HUES64 (cell line): ENCODE measurements around the gene SMAP2.

Experiments used
- H3K27ac ChIP-seq: 2 replicates; pipeline ENCODE4 v1.7.0; 2013; ENCODE audit warnings: low read depth, low read length, inconsistent platforms
- H3K27me3 ChIP-seq: 2 replicates; pipeline ENCODE4 v1.6.1; 2013; ENCODE audit warnings: mild to moderate bottlenecking, low read length; ENCODE audit not compliant: insufficient read depth
- H3K36me3 ChIP-seq: 2 replicates; pipeline ENCODE4 v1.6.1; 2013; ENCODE audit warnings: mild to moderate bottlenecking, low read length; ENCODE audit not compliant: insufficient read depth
- H3K4me1 ChIP-seq: 2 replicates; pipeline ENCODE4 v1.6.1; 2013; ENCODE audit warnings: mild to moderate bottlenecking, low read length, moderate library complexity; ENCODE audit not compliant: insufficient read depth
- H3K4me3 ChIP-seq: 2 replicates; pipeline ENCODE4 v1.5.1; 2013; ENCODE audit warnings: mild to moderate bottlenecking, low read length, moderate library complexity
- H3K9ac ChIP-seq: 2 replicates; pipeline ENCODE4 v1.6.1; 2013; ENCODE audit warnings: mild to moderate bottlenecking, low read depth, low read length
- H3K9me3 ChIP-seq: 2 replicates; pipeline ENCODE4 v1.6.1; 2013; ENCODE audit warnings: low read depth, low read length; ENCODE audit not compliant: insufficient read depth
- WGBS: fragments of 150-250, 120-280 bp; methylation state at CpG from one replicate; pipeline ENCODE4 v1.1.7; 2013; ENCODE audit warnings: missing lambda C conversion rate; 5-methylcytosine and 5-hydroxymethylcytosine counted together

SMAP2 gene

DNA sequence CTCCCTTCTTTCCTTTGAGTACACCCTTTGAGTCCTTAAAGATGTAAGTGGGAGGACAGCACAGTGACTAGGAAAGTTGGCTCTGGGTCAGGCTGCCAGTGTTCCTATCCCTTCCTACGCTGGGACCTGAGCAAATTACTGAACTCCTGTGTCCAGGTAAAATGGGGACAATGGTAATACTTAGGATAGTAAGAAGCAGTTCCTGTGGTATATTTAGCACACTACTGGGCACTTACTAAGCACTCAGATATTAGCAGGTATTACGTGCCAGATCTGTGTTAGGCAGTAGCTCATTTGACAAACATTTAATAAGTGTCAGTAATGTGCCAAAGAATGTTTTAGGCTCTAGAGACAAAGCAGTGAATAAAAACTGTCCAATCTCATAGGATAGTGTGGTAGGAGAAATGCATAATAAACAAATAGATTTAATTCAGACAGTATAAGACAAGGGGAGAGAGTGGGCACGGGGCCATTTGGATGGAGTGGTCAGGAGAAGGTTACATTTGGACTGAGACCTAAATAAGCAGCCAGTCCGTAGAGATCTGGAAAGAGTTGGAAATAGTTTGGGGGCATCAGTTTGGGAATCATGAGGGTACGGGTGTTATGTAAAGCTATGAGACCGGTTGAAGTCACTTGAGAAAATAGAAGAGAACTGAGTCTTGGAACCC lies 50.6 kb downstream of the SMAP2 start:
- Histone ChIP-seq H3K36me3 (no peaks in the 10 kb centered on the region), H3K4me1 (peaks cover 4% of the 10 kb centered on the region; the same call in 1 of the 2 replicates), H3K27me3 (no peaks in the 10 kb centered on the region), H3K9me3 (no peaks in the 10 kb centered on the region), H3K9ac (no peak overlapping the region), H3K27ac (no peak overlapping the region), H3K4me3 (no peak overlapping the region)
- WGBS = 93% methylated on average over 6 of the region's 6 CpGs

DNA sequence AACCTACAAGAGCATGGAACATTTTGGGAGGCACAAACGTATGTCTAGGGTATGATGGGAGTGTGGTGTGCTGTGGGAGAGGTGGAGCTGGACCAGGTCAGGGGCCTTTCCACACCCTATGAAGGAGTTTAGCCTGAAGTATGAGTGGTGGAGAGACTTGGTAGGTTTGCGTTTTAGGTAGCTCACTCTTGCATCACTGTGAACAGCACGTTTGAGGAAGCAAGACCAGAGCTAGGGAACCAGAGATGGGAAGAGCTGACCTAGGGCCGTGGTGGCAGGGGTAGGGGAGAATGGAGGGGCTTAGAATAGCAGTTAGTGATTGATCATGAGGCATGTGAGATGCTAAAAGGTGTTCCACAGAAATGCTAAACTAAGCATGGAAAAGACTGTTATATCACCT lies 51.7 kb downstream of the SMAP2 start:
- Histone ChIP-seq H3K27ac (no peak overlapping the region), H3K9ac (no peak overlapping the region), H3K4me1 (peaks cover 4% of the 10 kb centered on the region; the same call in 1 of the 2 replicates), H3K36me3 (no peaks in the 10 kb centered on the region), H3K9me3 (no peaks in the 10 kb centered on the region), H3K4me3 (no peak overlapping the region), H3K27me3 (no peaks in the 10 kb centered on the region)
- WGBS = 80% methylated on average over 4 of the region's 4 CpGs

DNA sequence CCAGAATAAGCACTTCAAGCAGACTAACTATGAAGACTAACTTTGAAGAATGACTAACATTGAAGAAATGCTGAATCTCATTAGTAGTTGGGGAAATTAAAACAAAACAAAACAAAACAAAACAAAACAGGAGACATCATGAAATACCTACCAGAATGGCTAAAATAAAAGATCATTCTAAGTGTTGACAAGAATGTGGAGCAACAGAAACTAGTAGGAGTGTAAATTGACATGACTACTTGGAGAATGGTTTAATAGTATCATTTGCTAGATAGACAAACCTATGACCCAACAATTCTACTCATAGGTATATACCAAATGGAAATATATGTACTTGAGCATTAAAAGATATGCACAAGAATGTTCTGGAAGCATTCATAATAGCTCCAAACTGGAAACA lies 57.9 kb downstream of the SMAP2 start:
- Histone ChIP-seq H3K9ac (no peak overlapping the region), H3K9me3 (no peaks in the 10 kb centered on the region), H3K36me3 (no peaks in the 10 kb centered on the region), H3K27ac (no peak overlapping the region), H3K27me3 (no peaks in the 10 kb centered on the region), H3K4me3 (no peak overlapping the region), H3K4me1 (no peaks in the 10 kb centered on the region)

DNA sequence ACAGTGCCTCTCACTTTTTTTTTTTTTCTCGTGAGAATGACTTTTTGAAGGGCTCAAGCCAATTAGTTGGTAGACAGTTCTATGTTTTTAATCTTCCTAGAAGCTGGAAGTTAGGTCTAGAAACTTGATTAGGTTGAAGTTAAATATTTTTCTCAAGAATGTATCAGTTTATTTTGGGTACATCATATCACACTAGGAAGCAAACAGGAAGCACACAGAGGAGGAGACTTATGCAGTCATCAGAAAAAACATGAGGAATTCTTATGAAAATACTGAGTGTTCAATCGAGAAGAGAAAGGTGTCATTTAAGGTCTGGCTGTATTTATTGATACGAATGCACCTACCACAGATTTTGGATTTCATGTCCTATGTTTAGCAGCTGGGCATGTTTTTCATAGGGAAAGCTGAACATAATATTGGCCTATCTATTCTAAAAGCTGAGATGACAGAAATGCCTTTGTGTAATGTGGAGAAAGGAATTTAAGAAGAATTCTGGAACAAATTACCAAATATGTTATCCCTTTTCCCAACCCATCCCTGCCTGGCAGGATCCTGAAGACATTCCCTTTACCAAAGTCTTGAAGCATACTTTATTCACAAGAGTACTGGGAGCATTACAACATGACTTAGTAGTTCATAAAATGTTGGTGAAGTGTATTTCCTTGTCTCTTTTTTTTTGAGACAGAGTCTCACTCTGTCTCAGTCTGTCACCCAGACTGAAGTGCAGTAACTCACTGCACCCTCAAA lies 59.3 kb downstream of the SMAP2 start:
- Histone ChIP-seq H3K4me1 (no peaks in the 10 kb centered on the region), H3K36me3 (no peaks in the 10 kb centered on the region), H3K9ac (no peak overlapping the region), H3K4me3 (no peak overlapping the region), H3K9me3 (no peaks in the 10 kb centered on the region), H3K27me3 (no peaks in the 10 kb centered on the region), H3K27ac (no peak overlapping the region)
- WGBS = 97% methylated on average over 3 of the region's 3 CpGs

DNA sequence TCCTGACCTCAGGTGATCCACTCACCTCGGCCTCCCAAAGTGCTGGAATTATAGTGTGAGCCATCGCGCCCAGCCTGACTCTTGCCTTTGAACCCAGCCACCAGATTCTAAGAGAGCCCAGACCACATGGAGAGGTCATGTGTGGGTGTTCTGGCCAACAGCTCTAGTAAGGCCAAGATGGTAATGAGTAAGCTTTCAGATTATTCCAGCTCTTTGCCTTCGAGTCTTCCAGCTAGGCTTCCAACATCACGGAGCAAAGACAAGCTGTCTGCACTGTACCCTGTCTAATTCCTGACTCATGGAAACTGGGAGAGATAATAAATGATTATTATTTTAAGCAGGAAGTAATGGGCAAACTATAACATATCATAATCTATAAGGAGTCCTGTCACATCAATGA lies 61.9 kb downstream of the SMAP2 start:
- H3K4me1 ChIP-seq = no peaks in the 10 kb centered on the region
- no peaks in the 10 kb centered on the region for H3K27me3 ChIP-seq
- H3K36me3 ChIP-seq = no peaks in the 10 kb centered on the region
- H3K9me3 ChIP-seq = no peaks in the 10 kb centered on the region
- H3K9ac ChIP-seq = no peak overlapping the region
- WGBS = 94% methylated on average over 5 of the region's 5 CpGs
- no peak overlapping the region for H3K4me3 ChIP-seq
- H3K27ac ChIP-seq = no peak overlapping the region

DNA sequence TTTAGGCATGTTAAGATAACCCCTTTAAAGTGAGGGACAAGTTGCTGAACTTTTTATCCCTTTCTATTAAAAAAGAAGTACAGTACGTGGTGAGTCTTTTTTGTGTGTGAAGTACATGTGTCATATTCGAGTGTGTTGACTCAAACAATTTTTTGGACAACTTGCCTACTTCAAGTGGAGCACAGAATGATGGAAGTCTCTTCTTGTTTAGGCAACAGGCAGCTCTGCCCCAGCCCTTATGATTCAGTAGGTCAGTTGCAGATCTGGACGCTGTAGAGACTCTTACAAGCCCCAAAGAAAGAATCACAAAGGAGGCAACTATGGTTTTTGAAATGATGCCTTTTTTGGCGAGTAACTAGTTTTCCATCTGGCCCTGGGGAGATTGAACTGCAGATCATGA lies 62.3 kb downstream of the SMAP2 start:
- no peaks in the 10 kb centered on the region for H3K36me3 ChIP-seq
- H3K9ac ChIP-seq = no peak overlapping the region
- no peak overlapping the region for H3K4me3 ChIP-seq
- no peaks in the 10 kb centered on the region for H3K9me3 ChIP-seq
- WGBS = 89% methylated on average over 4 of the region's 4 CpGs
- H3K4me1 ChIP-seq = no peaks in the 10 kb centered on the region
- H3K27me3 ChIP-seq = no peaks in the 10 kb centered on the region
- no peak overlapping the region for H3K27ac ChIP-seq

DNA sequence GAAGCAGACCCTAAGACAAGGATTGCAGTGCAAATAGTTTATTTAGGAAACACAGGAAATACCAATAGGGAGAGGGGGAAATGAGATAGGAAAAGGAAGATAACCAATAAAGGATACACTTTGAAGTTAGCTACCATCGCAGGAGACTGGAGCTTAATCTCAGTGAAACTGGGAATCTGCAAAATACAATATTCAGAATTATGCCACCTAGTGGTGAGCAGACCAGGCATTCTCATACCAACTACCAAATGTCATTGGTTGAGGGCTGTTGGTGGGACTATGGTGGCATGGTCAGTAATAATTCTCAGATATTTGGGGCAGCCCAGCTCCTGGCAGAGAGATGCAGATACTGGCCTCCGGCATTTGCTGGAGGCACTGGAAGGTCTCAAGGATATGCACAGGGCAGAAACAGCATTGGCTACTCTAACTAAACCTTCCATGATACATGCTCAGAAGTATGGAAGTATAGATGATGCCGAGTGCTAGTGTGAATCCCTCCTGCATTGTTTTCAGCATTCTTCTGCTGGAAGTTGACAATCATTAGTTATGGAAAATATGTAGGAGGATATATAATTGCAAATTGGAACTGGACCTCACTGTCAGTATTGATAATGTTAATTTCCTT lies 65.0 kb downstream of the SMAP2 start:
- 97% methylated on average over 3 of the region's 3 CpGs for WGBS
- no peak overlapping the region for H3K4me3 ChIP-seq
- H3K9ac ChIP-seq = no peak overlapping the region

DNA sequence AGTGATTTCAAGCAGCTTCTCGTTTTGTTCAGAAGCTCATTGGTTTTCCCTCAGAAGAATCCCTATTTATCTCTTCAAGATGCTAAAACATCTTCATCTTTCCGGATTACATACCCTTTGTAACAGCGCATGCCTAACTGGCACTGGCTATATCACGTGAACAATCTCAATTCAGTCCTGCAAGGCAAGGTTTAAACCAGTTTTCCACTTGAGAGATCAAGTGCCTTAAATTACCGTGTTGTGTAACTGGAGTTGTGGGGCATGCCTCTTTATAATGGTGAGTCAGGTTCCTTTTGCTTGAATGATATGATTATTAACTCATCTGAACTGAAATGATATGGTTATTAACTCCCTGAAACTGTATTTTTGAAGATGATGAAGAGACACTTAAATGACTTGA lies 65.7 kb downstream of the SMAP2 start:
- H3K9ac ChIP-seq = no peak overlapping the region
- no peaks in the 10 kb centered on the region for H3K9me3 ChIP-seq
- H3K27ac ChIP-seq = no peak overlapping the region
- H3K36me3 ChIP-seq = no peaks in the 10 kb centered on the region
- 89% methylated on average over 5 of the region's 5 CpGs for WGBS
- no peaks in the 10 kb centered on the region for H3K4me1 ChIP-seq
- H3K27me3 ChIP-seq = no peaks in the 10 kb centered on the region
- H3K4me3 ChIP-seq = no peak overlapping the region

More for the DNA sequence above, 65.0 kb downstream of the SMAP2 start:
- H3K9me3 ChIP-seq = no peaks in the 10 kb centered on the region
- no peak overlapping the region for H3K27ac ChIP-seq
- H3K4me1 ChIP-seq = no peaks in the 10 kb centered on the region
- H3K36me3 ChIP-seq = no peaks in the 10 kb centered on the region
- H3K27me3 ChIP-seq = no peaks in the 10 kb centered on the region

DNA sequence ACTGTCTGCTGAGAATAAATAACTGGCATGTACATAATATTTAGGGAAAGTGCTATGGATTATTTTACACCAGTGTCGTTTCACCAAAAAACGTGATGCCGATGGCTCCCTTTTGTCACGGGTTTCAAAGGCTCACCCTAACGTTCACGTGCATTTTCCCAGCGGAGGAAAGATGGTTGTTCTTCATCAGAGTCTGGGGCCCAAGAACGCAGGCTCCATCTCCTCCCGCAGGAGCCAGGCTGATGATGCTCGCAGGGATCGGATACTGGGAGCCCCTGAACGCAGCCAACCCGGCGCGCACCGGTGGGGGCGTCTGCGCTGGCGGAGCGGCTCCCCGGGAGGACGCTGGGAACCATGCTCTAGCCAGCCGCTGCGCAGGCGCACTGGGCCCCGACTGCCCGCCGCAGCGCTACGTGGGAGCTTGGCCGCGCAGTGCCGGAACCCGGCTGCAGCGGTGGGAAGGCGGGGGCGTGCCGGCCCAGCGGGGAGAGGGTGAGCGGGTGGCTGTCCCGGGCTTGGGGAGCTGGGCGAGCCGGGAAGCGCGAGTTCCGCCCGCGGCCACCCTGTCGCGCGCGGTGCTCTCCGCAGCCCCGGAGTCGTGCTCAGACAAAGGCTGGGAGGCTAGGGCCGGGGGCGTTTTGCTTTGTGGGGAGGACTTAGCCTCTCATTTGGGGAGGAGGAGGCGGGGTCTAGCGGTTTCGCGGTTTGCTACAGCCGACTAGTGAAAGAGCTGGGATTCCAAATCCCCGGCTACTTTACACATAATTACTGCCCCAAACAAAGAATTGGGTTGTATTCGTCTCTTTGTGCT lies 76.4 kb downstream of the SMAP2 start, which contains the start of gene ZFP69B:
TSS of gene ZFP69B (plus strand) at position 793 of the 811 bp plus-strand sequence. CDS start 486 bp downstream, outside the sequence.
- peak within 1 kb of the TSS; percentile 72 for H3K27ac ChIP-seq
- H3K27me3 ChIP-seq = no peaks in the 10 kb centered on the region
- H3K9me3 ChIP-seq = peaks cover 38% of the 10 kb centered on the region
- H3K9ac ChIP-seq = peak within 1 kb of the TSS; percentile 80
- H3K36me3 ChIP-seq = peaks cover 25% of the 10 kb centered on the region
- WGBS = 2% methylated on average over 64 of the region's 64 CpGs
- peak within 1 kb of the TSS; percentile 82 for H3K4me3 ChIP-seq
- H3K4me1 ChIP-seq = peaks cover 12% of the 10 kb centered on the region

DNA sequence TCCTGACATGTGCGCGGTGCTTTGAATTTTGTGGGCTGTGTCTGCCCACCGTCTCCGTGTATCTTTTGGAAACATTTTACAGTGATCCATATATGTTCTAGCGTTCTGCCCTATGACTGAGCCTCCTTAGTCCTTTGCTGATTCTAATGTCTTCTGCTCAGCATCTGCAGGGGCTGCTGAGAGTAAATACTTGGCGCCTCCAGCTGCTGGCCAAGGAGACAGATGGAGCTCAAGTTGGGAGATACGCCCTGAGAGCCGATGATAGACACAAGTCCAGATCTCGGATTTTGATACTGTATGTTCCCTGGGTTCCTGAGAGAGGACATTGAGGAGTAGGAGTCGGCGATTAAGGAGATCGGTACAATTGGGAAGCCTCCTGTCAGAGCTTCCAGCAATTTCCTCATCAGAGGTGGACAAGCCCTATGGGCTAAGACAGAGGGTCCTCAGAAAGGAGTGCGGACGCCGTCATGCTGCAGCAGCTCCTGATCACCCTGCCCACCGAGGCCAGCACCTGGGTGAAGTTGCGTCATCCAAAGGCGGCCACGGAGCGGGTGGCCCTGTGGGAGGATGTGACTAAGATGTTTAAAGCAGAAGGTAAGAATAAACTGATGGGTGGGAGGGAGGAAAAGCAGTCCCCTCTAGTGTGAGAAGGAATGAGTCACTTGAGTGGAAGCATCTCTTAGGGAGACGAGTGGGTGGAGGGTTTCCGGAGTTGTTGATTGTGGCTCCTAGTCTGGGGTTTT lies 77.1 kb downstream of the SMAP2 start:
- peaks cover 12% of the 10 kb centered on the region for H3K4me1 ChIP-seq
- 9% methylated on average over 22 of the region's 22 CpGs for WGBS
- H3K36me3 ChIP-seq = peaks cover 32% of the 10 kb centered on the region
- H3K4me3 ChIP-seq = peak overlapping the region; percentile 82
- peak overlapping the region; percentile 72 for H3K27ac ChIP-seq
- peaks cover 40% of the 10 kb centered on the region for H3K9me3 ChIP-seq
- H3K27me3 ChIP-seq = no peaks in the 10 kb centered on the region
- H3K9ac ChIP-seq = peak overlapping the region; percentile 80
